CD4-positive, alpha-beta T cell treated with Interleukin-12 subunit alpha and Interleukin-12 subunit beta, for 1 hour (primary cell): ENCODE measurements around the gene PIGM.

Source experiments
- DNase-seq: peaks from one replicate; pipeline ENCODE4 v3.0.0-alpha.2; 2020

PIGM gene

DNA sequence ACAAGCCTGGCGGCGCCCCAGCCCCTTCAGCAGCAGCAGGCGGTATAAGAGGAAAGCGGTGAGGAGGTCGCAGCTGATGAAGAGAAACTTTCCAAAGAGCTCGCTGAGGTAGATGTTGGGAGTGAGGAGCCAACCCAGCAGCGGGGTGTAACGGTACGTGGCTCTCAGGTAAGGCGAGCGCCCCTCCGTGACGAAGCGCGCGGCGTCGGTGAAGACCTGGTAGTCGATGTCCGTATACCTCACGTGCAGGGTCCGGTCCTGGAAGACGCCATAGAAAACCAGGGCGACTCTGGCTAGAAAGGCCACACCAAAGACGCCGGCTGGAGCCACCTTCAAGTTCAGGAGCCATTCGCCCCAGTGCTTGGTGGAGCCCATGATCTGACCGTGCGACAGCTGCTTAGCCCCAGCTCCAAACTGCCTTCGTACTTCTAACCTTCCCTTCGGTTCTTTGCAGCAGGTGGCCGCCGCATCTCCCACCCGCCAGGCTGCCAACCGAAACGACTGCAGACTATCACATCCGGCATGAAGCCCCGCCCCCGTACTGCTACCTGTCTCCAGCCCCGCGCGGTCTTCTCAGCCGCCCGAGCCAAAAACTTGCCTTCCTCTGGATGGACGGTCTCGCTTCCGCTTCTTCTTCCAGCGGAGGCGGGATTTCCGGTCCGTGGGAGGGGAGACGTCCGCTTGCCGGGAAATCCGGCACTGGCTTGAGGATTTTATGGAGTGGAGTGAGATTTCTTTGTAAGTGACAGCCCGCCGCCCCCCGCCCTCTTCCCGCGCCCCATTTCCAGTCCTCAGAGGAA, at the start of gene PIGM:
TSS of gene PIGM (minus strand) at position 626 of the 800 bp plus-strand sequence. CDS start at position 375, 251 bp downstream.
- DNase-seq, result peak; percentile 93

DNA sequence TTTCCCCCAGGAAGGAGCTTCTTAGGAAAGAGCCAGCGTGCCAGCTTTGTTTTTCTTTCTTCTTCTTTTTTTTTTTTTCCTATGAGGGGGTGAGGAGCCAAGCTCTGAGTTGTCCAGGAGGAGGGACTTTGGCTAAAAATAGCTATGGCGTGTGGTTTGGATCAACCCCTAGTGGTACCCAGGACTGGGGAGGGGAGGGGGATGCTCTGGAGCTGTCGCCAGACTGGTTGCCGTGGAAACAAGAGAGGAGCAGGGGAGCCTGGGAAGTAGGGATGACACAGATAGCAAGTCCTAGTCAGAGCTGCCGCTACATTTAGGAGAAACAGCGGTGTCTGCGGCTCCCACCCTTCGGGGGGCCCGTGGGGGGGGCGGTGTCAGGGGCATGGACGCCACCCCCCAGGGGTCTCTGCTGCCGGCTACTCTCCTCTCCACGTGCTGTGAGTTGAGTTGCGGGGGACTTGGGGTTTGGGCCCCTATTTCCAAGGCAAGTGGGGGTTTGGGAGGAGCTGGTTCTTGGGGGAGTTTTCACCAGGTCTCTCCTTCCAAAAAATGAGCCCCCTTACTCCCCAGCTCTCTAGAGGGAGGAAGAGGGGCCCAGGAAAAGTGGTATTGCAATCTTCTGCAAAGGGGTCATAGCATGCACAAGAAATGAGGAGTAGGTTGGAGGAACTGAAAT, 49.6 kb upstream of the PIGM start, which contains the start of gene KCNJ9:
TSS of gene KCNJ9 (plus strand) at position 278 of the 676 bp plus-strand sequence. CDS start 2,493 bp downstream, outside the sequence.
- DNase-seq, result no peak

DNA sequence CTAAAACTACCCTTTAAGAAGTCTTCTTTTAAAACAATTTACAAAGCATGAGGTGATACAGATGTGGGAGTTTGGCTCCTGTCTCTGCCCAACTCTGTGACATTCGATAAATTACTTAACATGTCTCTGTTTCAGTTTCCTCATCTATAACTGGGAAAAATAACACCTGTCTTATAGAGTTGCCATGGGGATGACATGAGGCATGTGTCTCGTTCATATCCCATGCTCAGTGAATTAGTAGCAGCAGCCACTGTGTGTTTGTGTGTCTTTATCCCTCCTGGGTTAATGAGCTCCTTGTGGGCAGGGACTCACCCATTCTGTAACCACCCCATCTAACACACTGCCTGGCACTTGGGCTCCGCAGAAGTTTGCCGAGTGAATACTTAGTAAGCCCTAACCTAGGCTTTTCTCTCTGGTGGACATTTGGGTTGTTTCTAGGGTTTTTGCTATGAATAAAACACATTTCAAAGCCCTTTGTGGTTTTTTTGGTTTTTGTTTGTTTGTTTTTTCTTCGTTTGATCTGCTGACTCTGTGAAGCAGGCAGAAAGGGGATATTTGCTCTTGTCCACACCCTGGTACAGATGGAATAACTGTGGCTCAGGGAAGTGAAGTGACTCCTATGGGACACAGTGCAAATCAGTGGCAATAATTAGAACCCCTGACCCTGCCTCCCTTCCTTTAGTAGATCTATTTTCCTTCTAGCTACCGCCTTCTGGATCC, 48.8 kb upstream of the PIGM start:
- DNase-seq, result no peak

DNA sequence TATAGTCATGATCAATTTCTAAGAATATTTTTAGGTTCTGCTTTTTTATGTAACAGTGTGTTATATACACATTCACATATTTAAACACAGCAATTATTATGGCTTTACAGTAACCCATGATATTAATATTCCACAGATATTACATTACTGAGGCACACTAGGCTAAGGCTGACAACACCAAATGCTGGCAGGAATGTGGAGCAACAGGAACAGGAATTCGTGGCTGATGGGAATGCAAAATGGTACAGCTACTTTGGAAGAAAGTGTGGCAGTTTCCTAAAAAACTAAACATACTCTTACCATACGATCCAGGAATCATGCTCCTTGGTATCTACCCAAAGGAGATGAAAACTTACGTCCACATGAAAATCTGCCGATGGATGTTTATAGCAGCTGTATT, 47.7 kb upstream of the PIGM start:
- DNase-seq, result no peak

DNA sequence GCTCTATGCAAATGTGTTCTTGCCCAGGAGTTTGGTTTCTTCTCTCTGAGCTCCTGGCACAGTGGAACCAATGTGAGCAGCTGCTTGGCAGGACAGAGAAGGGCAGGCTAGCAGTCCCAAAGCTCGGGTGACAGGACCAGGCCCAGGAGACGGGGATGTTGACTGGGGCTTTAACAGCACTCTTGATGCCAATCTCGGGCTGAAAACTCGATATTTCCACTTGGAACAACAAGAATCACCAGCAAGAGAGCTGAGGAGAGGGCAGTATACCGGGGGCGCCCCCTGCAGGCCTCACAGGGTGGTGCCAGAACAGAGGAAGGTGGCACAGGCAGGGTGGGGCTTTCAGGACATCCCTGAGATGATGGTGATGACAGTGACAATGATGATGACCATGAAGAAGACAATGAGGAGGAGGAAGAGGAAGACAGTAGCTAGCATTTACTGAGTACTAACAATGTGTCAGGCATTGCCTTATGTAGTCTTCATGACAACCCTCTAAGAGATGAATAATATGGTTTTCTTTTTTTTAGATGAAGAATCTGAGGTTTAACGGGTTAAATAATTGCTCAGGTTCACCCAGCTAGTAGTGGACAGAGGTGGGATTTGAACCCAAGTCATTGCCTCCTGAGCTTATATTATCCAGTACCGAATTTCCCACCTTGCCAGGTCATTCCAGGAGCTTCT, 46.9 kb upstream of the PIGM start:
- peak; percentile 64 for DNase-seq

DNA sequence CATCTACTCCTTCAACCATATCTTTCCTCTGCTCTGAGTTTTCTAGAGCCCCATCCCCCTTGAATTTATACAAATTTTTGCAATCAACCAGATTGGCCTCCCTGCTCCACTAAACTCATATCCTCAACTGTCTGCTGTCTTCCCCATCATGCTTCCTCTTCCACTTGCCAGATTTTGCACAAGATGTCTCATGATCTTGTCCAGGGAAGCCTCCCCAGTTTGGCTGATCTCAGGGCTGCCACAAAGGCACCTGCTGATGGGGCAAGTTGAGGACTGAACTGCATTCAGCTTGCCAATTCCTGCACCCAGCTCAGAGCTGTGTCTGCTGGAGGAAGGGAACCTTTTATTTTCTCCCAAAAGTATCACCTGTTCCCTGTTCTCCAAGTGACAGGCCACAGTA, 45.7 kb upstream of the PIGM start:
- DNase-seq, result no peak

DNA sequence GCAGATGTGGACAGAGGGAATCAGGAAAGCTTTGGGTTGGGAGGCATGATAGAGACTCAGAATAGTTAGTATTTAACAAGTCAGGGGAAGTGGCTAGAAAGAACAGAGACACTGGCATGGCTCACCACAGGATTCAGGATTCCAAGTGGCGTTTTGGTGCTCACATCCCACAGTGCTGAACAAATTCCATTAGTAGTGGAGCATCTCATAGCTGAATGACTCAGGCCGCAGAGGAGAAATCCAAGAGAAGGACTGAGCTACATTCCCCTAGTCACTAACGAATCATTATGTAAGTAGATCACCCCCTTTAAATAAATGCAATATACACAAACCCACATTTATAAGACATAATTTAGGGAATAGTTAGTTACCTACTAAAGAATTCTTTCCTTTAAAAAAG, 44.5 kb upstream of the PIGM start:
- no peak for DNase-seq

DNA sequence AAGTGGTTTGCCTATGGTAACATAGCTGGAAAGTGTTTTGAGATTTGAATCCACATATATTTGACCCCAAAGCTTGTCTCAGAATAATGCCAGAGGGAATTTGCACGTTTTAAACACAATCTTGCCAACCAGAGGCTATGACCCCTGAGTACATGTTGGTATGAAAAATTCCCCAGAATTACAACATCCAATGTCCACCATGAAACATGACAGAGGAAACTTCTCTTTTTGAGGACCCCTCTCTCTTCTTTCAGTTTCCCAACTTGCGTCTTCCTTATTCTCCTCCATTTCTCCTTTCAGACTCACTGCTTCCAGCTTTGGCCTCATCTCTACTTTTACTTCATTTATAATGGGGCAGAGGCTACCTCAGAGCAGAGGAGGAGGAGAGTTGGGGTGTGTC, 44.0 kb upstream of the PIGM start:
- DNase-seq, result no peak

DNA sequence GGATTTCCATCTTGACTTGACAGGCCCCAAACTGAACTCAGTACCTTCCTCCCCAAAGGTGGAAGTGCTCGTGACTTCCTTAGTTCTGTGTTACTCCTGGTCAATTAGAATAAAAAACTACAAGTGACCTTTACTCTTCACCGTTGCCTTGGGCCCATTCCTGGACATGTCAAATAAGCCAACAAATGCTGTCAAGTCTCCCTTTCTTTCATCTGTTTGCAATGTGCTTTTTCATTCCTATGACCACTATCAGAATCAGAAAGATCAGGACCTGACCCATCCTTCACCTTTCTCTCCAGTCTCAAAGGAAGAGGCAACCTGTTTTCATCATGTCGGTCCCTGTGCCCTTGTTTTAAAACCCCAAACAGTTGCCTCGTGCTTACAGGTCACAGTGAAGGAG, 43.1 kb upstream of the PIGM start:
- DNase-seq, result no peak

DNA sequence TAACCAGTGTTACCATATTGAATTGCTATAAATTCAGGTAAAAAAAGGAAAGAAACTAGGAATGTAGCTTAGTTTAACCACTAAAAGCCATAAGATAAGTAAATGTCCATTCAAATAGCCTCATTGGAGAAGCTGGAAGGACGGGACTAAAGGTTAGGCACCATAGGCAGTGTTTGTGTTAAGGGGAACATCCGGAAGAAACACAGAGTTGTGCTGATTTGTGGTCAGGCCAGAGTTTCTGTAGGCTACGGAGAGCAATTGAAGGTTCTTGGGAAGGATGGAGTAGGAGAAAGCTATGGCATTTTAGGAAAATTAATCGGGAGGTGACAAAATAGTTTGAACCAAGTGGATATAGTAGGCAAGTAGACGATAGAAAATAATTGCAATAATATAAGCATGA, 39.5 kb upstream of the PIGM start:
- no peak for DNase-seq

DNA sequence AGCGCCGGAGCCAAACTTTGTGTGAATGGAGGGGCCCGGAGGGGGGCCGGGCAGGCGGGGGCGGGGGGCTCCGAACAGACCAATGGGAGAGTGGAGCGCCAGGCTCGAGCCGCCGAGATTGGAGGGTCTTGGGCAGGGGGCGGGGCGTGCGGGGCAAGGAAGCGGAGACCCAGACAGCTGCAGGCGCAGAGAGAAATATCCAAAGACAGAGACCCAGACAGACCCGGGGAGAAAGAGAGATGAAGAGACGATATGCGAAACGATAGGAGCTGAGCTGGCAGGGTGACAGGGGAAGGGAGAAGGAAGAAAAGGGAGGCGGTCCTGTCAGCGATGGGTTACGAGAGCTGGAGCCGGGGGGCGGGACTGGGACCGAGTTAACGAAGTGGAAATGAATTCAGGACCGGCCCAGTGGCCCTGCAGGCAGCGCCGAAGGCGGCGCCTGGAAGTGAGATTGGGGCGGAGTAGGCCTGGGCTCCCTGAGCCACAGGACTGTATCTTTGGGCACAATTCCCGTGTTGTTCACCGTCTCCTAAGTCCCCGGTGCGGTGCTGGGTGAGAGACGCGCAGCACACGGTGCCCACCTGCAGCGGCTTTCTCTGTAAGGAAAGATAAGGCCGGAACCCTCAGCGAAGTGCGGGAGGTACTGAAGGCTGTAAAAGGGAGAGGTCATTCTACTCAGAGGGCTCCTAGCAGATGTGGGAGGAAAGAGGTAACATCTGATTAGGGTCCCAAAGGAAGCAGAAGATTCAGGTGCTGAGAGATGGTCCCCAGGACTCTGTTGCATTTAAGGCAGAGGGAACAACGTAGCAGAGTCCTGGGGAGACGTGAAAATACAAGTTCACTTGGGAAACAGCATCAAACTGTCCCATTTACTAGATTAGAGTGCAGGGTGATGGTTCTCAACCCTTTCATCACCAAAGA, 38.7 kb upstream of the PIGM start:
- DNase-seq, result peak; percentile 68

DNA sequence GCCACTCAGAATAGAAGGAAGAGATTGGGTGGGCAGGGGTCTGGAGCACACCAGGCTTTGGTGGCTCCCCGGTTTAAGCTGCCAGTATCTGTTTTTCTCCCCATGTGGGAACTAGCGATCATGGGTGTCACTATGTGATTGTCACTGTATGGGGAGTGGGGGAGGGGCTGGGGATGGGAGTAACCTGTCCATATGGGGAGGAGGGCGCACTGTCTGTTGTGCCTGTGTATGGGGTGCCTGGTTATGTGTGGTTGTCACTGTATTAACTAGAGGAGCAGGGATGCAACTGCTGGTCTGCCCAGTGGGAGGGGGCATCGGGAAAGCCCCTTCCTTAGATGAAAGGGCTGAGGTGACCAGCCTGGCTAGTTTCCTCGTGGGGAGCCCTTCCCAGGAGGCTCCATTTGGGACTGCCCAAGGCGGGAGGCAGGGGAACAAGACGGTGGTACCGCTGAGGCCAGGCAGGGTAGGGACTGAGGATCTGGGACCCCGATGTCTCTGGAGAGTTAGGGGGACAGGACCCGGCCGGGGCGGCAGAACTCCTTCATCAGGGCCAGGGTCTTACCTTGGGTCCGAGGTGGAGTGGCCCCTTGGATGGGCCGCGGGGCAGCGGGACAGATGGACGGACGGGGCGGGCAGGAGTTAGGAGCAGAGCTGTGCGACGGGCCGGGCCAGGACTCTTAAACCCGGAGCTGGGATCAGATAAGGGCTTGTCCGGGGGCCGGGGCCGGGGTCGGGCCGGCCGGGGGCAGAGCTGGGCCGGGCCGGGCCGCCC, 37.9 kb upstream of the PIGM start, which contains the start of gene KCNJ10:
TSS of gene KCNJ10 (minus strand) at position 701 of the 772 bp plus-strand sequence. CDS start 27,628 bp downstream, outside the sequence.
- no peak for DNase-seq

DNA sequence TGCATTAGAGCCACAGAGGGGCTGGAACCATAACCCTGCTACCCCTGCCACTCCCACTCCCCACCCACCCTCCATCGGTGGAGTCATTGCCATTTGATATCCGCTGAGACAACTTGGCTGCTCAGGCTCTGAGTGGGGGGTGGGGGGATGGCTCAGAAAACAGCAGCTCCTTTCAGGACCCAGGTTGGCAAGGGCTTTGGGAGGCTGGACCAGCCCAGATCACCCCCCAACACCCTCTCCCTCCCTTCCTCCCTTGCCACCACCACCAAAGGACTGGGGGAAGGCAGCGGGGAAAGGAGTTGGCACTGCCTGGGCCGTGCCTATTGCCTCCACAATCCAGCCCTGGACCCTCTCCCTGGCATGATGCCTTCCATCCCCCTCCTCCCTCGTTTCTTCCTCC, 36.4 kb upstream of the PIGM start:
- no peak for DNase-seq

DNA sequence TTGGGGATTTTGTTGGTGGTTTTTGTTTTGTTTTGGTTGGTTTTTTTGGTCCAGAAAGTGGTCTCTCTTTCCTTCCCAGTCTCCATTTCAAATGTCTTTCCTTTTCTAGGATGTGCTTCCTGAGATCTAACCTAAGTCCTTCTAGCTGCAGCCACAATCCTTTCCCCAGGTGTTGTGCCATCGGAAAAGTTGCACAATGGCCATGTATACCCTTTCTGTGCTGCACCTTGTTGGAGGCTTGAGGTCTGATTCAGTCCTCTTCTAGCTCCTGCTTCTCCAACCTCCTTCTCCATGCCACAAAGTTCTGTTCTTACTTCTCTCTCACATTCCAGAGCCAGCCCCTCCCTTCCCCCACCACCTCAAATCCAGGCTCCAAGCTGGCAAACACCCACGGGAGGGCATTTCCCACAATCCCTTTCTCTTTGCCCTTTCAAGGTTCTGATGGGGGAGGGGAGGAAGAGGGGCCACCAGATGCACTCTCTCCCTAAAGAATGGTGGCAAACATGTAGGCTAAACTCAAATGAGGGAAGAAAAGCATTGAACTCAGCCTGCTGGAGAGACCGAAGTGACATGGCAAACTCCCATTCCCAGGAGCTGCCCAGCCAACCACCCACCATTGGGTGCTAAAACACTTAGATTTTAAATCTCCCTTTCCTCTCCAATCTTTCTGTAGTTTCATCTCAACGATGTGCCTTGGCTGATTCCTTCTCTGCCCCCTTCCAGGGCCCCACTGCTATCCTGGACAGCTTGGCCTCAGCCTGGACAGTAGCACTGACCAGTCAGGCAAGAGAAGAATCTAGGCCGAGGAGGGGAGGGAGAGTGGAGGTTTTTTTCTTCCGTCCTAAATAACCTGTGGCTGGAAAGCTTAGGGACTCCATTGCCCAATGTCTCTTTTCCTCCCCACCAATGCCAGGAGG, 35.3 kb upstream of the PIGM start:
- no peak for DNase-seq

DNA sequence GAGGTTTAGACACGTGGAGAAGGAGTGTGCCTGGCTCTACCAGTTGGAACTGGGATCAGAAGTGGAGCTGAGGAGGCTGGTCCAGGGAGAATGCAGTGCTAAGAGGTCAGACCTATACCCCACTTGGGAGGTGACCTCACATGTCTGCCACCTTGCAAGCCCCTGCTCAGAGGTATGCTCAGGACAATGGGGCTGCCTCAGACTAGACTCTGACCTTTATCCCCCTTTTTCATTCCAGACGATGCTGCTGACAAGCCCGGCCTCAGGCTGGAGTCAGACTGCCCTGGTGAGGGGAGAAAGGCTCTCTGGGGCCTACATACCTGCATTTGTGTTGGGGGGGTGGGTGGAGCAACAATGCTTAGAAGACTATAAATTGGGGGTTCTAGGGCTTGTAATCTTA, 33.0 kb upstream of the PIGM start:
- DNase-seq, result no peak

DNA sequence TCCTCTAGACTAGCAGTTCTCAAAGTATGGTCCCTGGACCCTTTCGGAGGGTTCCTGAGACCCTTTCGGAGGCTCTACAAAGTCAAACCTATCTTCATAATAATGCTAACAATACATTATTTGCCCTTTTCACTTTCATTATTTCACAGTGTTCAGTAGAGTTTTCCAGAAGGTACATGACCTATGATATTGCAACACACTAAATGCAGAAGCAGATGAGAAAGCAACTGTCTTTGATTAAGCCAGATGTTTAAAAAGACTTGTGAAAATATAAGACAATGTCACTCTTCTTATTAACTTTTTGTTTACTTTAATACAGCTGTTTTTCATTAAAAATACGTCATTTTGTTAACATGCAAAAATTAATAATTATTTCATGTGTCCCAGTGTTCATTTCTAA, 32.4 kb upstream of the PIGM start:
- no peak for DNase-seq

DNA sequence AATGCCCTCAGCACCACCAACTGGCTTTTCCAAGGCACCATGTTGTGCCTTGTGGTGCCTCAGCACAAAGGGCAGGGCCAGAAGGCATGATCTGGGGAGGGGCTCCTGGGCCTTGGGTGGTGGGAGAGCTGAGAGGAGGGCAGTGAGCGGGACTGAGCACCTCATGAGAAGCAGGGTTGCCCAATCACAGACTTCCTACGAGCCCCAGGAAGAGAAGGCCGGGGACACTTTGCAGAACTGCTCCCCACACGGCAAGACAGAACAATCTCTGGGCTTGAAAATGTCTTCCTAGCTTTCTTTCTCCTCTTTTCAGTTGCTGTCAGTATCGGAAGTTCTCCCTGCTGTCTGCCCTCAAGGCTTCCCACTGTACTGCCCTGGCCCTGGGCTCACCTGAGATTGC, 31.4 kb upstream of the PIGM start:
- no peak for DNase-seq

DNA sequence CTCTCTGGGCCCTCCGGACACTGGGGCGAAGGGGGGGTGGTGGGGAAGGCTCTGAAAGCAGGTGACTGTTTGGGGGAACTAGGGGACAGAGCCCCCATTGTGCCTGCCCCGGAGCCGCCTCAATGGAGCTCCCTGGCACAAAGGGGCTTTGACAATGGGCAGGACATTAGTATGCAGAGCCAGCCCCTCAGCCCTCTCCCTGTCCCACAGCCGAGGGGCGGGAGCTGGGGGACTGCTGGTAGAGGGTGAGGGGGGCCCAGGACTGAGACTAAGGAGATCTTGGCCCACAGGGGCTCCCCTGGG, 30.4 kb upstream of the PIGM start:
- no peak for DNase-seq

DNA sequence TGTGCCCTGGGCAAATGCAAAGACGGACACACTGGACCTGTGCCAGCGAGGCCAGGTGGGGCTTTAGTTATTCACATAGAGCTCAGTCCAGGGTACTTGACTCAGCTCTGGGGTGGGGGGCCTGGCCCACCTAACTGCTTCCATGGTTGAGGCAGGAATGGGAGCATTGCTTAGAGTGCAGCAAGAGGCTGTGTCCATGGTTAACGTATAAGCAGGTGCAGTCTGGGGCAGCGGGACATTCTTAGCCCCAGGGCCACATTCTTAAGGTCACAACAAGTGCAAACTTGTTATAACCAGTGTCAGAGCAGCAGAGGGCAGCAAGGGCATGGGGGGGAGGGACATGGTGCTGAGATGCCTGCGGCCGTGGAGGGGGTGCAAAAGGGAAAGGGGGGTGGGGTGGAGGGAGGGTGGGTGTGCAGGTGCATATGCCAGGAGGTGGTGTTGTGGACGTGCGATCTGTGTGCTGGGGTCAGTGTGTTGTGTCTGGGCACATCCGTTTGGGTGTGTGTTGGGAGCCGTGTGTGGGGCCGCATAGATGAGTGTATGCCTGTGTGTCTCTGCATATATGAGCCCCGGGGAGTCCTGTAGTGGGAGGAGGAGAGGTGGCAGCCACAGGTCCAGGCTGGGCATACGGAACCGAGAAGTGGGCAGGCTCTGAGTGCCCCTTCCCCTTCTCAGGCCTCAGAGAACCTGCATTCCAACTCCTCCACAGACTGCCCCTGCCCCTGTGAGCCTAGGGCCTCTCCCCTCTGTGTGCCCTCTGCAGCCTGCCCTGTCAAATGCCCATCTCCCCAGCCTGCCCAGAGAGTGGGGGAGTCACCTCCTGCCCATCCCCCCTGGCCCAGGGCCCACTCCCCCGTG, 29.8 kb upstream of the PIGM start:
- DNase-seq, result no peak
